MM.1S (cell line): Measurements from ENCODE around the gene IQGAP1.

Experiments
- DNase-seq: peaks from one replicate; pipeline ENCODE4 v3.0.0-alpha.2; 2015
- H2AFZ ChIP-seq: fragments of 300-600 bp; sonication (generic); 2 replicates; pipeline ENCODE4 v1.6.0; 2016; ENCODE audit warnings: antibody characterized with exemption, low read length
- H3F3A ChIP-seq: fragments of 300-600 bp; sonication (generic); 2 replicates; pipeline ENCODE4 v1.6.1; 2016; ENCODE audit warnings: mild to moderate bottlenecking, antibody characterized with exemption, low read length, moderate library complexity, mixed read lengths; ENCODE audit not compliant: insufficient read depth
- H3K27ac ChIP-seq: fragments of 300-600 bp; sonication (generic); 2 replicates; pipeline ENCODE4 v1.5.1; 2016; ENCODE audit warnings: mild to moderate bottlenecking, low read length
- H3K27me3 ChIP-seq: fragments of 300-600 bp; sonication (generic); replicated peaks from 2 replicates; pipeline ENCODE4 v1.6.0; 2016; ENCODE audit warnings: low read length; ENCODE audit not compliant: insufficient read depth
- H3K36me3 ChIP-seq: fragments of 300-600 bp; sonication (generic); replicated peaks from 2 replicates; pipeline ENCODE4 v1.6.1; 2016; ENCODE audit warnings: mild to moderate bottlenecking, low read length, mixed read lengths; ENCODE audit not compliant: insufficient read depth
- H3K4me1 ChIP-seq: fragments of 300-600 bp; sonication (generic); 2 replicates; pipeline ENCODE4 v1.6.1; 2016; ENCODE audit warnings: low read length, mixed read lengths
- H3K4me2 ChIP-seq: fragments of 300-600 bp; sonication (generic); 2 replicates; pipeline ENCODE4 v1.6.0; 2016; ENCODE audit warnings: low read depth, low read length
- H3K4me3 ChIP-seq: fragments of 300-600 bp; sonication (generic); 2 replicates; pipeline ENCODE4 v1.5.1; 2016; ENCODE audit warnings: low read length, mixed read lengths
- H3K79me2 ChIP-seq: fragments of 300-600 bp; sonication (generic); 2 replicates; pipeline ENCODE4 v1.6.1; 2016; ENCODE audit warnings: mixed run types, low read length, mixed read lengths
- H3K9ac ChIP-seq: fragments of 300-600 bp; sonication (generic); 2 replicates; pipeline ENCODE4 v1.6.1; 2016; ENCODE audit warnings: low read length, mixed read lengths
- H3K9me2 ChIP-seq: fragments of 300-600 bp; sonication (generic); replicated peaks from 2 replicates; pipeline ENCODE4 v1.6.1; 2016; ENCODE audit warnings: mild to moderate bottlenecking, low read length, mixed read lengths; ENCODE audit not compliant: insufficient read depth
- H3K9me3 ChIP-seq: fragments of 300-600 bp; sonication (generic); replicated peaks from 2 replicates; pipeline ENCODE4 v1.6.1; 2016; ENCODE audit warnings: mild to moderate bottlenecking, low read length, mixed read lengths; ENCODE audit not compliant: insufficient read depth
- H4K20me1 ChIP-seq: fragments of 300-600 bp; sonication (generic); 2 replicates; pipeline ENCODE4 v1.6.1; 2016; ENCODE audit warnings: mild to moderate bottlenecking, low read length, moderate library complexity, mixed read lengths; ENCODE audit not compliant: insufficient read depth
- EZH2 ChIP-seq: fragments of 300-600 bp; sonication (generic); optimal IDR thresholded peaks from 2 replicates; pipeline ENCODE3; 2017; ENCODE audit warnings: low read depth, mild to moderate bottlenecking, antibody characterized with exemption, low read length, mixed read lengths
- EZH2phosphoT487 ChIP-seq: fragments of 300-600 bp; sonication (generic); IDR thresholded peaks from 2 replicates; pipeline ENCODE4 v1.6.1; 2018; ENCODE audit warnings: antibody characterized with exemption, low read length
- TF ChIP-seq, protein P1 (sequence below): fragments of 300-600 bp; sonication (generic); IDR thresholded peaks from 2 replicates; pipeline ENCODE4 v1.5.1; 2016; ENCODE audit warnings: antibody characterized with exemption, low read length, mixed read lengths

The IQGAP1 gene

DNA sequence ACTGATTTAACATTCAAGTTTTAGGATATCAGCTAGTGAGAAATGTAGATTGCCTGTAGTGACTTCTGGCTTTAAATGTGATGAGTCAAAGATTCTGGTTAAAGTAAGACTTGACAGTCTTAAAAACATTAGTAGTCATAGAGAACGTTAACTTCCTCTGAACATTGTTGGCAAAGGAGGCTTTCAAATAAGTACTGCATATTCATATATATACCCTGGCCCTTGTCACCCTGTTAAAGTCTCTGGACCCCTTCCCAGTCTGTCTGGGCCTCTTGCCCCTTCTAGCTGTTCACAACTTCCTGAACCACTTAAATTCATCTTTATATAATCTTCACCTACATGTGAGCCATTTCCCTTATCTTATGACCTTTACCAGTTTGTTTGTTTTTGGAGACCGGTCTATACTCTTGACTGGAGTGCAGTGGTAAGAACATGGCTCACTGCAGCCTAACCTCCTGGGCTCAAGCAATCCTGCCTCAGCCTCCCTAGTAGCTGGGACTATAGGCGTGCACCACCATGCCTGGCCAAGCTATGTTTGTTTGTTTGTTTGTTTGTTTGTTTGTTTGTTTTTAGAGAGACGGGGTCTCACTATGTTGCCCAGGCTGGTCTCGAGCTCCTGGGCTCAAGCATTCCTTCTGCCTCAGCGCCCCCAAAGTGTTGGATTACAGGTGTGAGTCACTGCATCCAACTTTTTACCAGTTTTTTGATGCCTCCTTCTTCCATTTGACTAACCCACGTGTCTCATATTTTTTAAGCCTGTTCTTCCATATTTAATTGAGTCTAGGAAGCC is 77.3 kb downstream of the IQGAP1 start:
- H3K36me3 ChIP-seq, result 0 out of 2 replicates have a peak, but pooled peaks cover 2% of the 10 kb centered on the region
- no peak overlapping the region for H3K9ac ChIP-seq
- H3K79me2 ChIP-seq, result peaks cover 8% of the 10 kb centered on the region
- no peaks in the 10 kb centered on the region for H3K9me2 ChIP-seq
- H3K4me3 ChIP-seq, result no peak overlapping the region
- no peak overlapping the region for H3K4me2 ChIP-seq
- H3K9me3 ChIP-seq, result no peaks in the 10 kb centered on the region
- H3F3A ChIP-seq, result peaks cover 15% of the 10 kb centered on the region
- no peaks in the 10 kb centered on the region for H4K20me1 ChIP-seq
- no peak overlapping the region for H2AFZ ChIP-seq
- no peak overlapping the region for H3K27ac ChIP-seq
- peaks cover 22% of the 10 kb centered on the region for H3K4me1 ChIP-seq
- DNase-seq, result no peak
- no peak for TF ChIP-seq EZH2phosphoT487
- TF ChIP-seq EZH2, result no peak
- TF ChIP-seq, protein P1, sequence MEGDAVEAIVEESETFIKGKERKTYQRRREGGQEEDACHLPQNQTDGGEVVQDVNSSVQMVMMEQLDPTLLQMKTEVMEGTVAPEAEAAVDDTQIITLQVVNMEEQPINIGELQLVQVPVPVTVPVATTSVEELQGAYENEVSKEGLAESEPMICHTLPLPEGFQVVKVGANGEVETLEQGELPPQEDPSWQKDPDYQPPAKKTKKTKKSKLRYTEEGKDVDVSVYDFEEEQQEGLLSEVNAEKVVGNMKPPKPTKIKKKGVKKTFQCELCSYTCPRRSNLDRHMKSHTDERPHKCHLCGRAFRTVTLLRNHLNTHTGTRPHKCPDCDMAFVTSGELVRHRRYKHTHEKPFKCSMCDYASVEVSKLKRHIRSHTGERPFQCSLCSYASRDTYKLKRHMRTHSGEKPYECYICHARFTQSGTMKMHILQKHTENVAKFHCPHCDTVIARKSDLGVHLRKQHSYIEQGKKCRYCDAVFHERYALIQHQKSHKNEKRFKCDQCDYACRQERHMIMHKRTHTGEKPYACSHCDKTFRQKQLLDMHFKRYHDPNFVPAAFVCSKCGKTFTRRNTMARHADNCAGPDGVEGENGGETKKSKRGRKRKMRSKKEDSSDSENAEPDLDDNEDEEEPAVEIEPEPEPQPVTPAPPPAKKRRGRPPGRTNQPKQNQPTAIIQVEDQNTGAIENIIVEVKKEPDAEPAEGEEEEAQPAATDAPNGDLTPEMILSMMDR, result no peak
- no peaks in the 10 kb centered on the region for H3K27me3 ChIP-seq

DNA sequence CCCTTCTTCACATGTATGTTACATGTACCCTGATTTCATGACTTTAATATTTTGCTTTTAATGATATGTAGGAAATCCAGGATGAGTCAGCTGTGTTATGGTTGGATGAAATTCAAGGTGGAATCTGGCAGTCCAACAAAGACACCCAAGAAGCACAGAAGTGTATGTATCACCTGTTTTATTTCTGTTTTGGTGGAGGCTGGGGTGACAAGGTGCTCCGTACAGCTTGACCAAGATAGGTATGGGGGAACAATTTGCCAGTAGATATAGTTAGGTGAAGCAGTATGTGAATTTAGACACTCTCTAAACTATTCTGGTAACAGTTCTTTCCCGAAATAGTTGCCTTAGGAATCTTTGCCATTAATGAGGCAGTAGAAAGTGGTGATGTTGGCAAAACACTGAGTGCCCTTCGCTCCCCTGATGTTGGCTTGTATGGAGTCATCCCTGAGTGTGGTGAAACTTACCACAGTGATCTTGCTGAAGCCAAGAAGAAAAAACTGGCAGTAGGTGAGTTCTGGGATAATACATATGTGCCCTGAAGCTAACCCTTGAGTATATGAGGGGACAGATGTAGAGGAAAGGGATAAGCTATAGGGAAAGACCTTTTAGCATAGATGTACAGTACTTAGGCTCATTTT is 78.0 kb downstream of the IQGAP1 start:
- peaks cover 15% of the 10 kb centered on the region for H3F3A ChIP-seq
- no peak for DNase-seq
- no peaks in the 10 kb centered on the region for H3K9me3 ChIP-seq
- H3K36me3 ChIP-seq, result 0 out of 2 replicates have a peak, but pooled peaks cover 2% of the 10 kb centered on the region
- TF ChIP-seq EZH2phosphoT487 (no peak), EZH2 (no peak)
- TF ChIP-seq, protein P1, result no peak
- H3K27ac ChIP-seq, result no peak overlapping the region
- no peaks in the 10 kb centered on the region for H3K27me3 ChIP-seq
- no peaks in the 10 kb centered on the region for H4K20me1 ChIP-seq
- H3K9ac ChIP-seq, result no peak overlapping the region
- no peak overlapping the region for H2AFZ ChIP-seq
- no peak overlapping the region for H3K4me3 ChIP-seq
- no peak overlapping the region for H3K4me2 ChIP-seq
- no peaks in the 10 kb centered on the region for H3K9me2 ChIP-seq
- H3K79me2 ChIP-seq, result peaks cover 8% of the 10 kb centered on the region
- peaks cover 22% of the 10 kb centered on the region for H3K4me1 ChIP-seq

GRCh38 chr15:90469723-90470122 is 81.7 kb downstream of the IQGAP1 start:
- Histone ChIP-seq H3K9me3 (no peaks in the 10 kb centered on the region), H3K27ac (no peak overlapping the region), H3K79me2 (no peaks in the 10 kb centered on the region), H3K4me2 (no peak overlapping the region), H3K36me3 (peaks cover 2% of the 10 kb centered on the region; the same call in 1 of the 2 replicates), H3K4me1 (no peaks in the 10 kb centered on the region), H3K27me3 (no peaks in the 10 kb centered on the region), H4K20me1 (no peaks in the 10 kb centered on the region), H3K9ac (no peak overlapping the region), H3F3A (no peaks in the 10 kb centered on the region), H3K4me3 (no peak overlapping the region), H3K9me2 (no peaks in the 10 kb centered on the region), H2AFZ (no peak overlapping the region)
- no peak for DNase-seq
- TF ChIP-seq EZH2phosphoT487 (no peak), EZH2 (no peak)
- TF ChIP-seq, protein P1, result no peak
